Activated CD8-positive, alpha-beta T cell treated with anti-CD3 and anti-CD28 coated beads for 36 hours (primary cell): ENCODE measurements around the gene AK8. TPM values are rescaled to one million over a fixed set of nuclear protein-coding genes. Genes with fewer than 3 reads are reported as not detected.

Experiments used
- ATAC-seq: fragments of 200-7000 bp; cut with Tn5 transposase; one replicate; pipeline ENCODE4 v1.10.0; 2021; ENCODE audit warnings: mild to moderate bottlenecking, moderate library complexity
- CTCF ChIA-PET: fragments of 350-600 bp; sonication (Branson Sonifier 250); formaldehyde crosslinking; loops from one replicate; lab custom pipeline; 2021; ENCODE audit warnings: antibody characterized with exemption; lab: Charles Lee
- POLR2A ChIA-PET: fragments of 350-600 bp; sonication (Branson Sonifier 250); formaldehyde crosslinking; loops from one replicate; lab custom pipeline; 2021; ENCODE audit warnings: antibody characterized with exemption; lab: Charles Lee
- DNase-seq: peaks from one replicate; pipeline ENCODE4 v3.0.0-alpha.2; 2020
- H3K27ac Mint-ChIP-seq: one replicate; pipeline ENCODE4 v1.8.0; 2021; ENCODE audit warnings: mild to moderate bottlenecking, mixed read lengths
- H3K27me3 Mint-ChIP-seq: one replicate; pipeline ENCODE4 v1.8.0; 2021; ENCODE audit warnings: mixed read lengths
- H3K36me3 Mint-ChIP-seq: one replicate; pipeline ENCODE4 v1.8.0; 2021; ENCODE audit warnings: low read depth, mixed read lengths
- H3K4me1 Mint-ChIP-seq: one replicate; pipeline ENCODE4 v1.8.0; 2021; ENCODE audit warnings: low read depth, mixed read lengths
- H3K4me3 Mint-ChIP-seq: one replicate; pipeline ENCODE4 v1.8.0; 2021; ENCODE audit warnings: mild to moderate bottlenecking, moderate library complexity, mixed read lengths
- H3K9me3 Mint-ChIP-seq: one replicate; pipeline ENCODE4 v1.8.0; 2021; ENCODE audit warnings: mixed read lengths
- CTCF ChIP-seq: fragments of 200-600 bp; IDR thresholded peaks from one replicate; pipeline ENCODE4 v1.8.0; 2022; ENCODE audit warnings: antibody characterized with exemption, mild to moderate bottlenecking
- intact Hi-C: fragments of 100-400 bp; cut with micrococcal nuclease; formaldehyde crosslinking; loops from one replicate; pipeline ENCODE4 v1.10.0; 2022
- total RNA-seq, 2 experiments: library from RNA; stranded (reverse); gene quantifications; one replicate each; pipeline ENCODE4 v1.2.3, GENCODE V29; 2021

AK8 gene
- total RNA-seq, 2 experiments from 2014 or later, result not detected

- Mint-ChIP-seq H3K4me1 (no peaks in the 10 kb centered on the region), H3K36me3 (no peaks in the 10 kb centered on the region), H3K9me3 (no peaks in the 10 kb centered on the region), H3K4me3 (no peak overlapping the region), H3K27ac (no peak overlapping the region), H3K27me3 (no peaks in the 10 kb centered on the region)
- TF ChIP-seq CTCF, result no peak
- intact Hi-C loops, result no loop called here
- DNase-seq, result no peak
- POLR2A ChIA-PET, result no interaction called here
- ATAC-seq, result no peak
- CTCF ChIA-PET, result no interaction called here
Measured at GRCh38 chr9:132762896-132763295, 115.2 kb downstream of the AK8 start.

DNA sequence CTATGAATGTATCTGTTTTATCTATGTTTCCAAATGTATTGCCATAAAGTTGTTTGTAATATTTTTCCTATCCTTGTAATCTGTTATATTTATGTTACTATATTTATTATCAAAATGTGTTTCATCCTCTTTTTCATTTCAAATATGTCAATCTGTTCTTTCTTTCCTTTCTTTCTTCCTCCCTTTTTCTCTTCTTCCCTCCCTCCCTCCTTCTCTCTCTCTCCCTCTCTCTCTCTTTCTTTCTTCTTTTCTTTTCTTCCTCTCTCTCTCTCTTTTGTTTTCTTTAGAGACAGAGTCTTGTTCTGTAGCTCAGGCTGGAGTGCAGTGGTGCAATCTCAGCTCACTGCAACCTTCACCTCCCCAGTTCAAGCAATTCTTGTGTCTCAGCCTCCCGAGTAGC is 116.5 kb downstream of the AK8 start:
- intact Hi-C loops, result no loop called here
- no peak for TF ChIP-seq CTCF
- Mint-ChIP-seq H3K36me3 (no peaks in the 10 kb centered on the region), H3K27me3 (no peaks in the 10 kb centered on the region), H3K4me1 (no peaks in the 10 kb centered on the region), H3K4me3 (no peak overlapping the region), H3K27ac (no peak overlapping the region), H3K9me3 (no peaks in the 10 kb centered on the region)
- DNase-seq, result no peak
- ATAC-seq, result no peak
- ChIA-PET POLR2A (no interaction called here), CTCF (no interaction called here)

GRCh38 chr9:132760057-132760456 is 118.0 kb downstream of the AK8 start:
- Mint-ChIP-seq H3K4me3 (no peak overlapping the region), H3K9me3 (no peaks in the 10 kb centered on the region), H3K36me3 (no peaks in the 10 kb centered on the region), H3K27ac (no peak overlapping the region), H3K4me1 (no peaks in the 10 kb centered on the region), H3K27me3 (no peaks in the 10 kb centered on the region)
- ChIA-PET CTCF (no interaction called here), POLR2A (interaction anchor here (1.0 kb wide), 1 partner anchor 10 kb away, joined by 4 read pairs; no protein-coding TSS in a partner anchor)
- intact Hi-C loops, result no loop called here
- TF ChIP-seq CTCF, result no peak
- DNase-seq (no peak), ATAC-seq (no peak)

DNA sequence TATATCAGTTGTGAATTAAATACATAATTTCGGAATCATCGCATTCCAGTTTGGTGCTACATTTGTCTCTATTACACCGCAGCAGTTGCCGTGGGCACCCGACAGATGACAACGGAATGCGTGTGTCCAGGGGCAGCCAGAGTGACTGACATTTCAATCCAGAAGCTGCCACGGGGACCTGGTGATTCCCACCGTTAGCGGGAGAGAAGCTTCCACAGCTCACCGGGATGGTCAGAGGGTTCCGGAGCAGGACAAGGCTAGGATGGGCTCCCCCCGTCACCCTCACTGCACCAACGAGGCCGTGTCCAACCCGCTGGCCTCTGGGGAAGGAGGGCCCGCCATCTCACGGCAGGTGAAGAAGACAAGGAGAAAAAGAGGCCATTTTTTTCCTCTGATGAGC is 121.1 kb downstream of the AK8 start:
- Mint-ChIP-seq H3K27ac (no peak overlapping the region), H3K36me3 (no peaks in the 10 kb centered on the region), H3K27me3 (no peaks in the 10 kb centered on the region), H3K9me3 (no peaks in the 10 kb centered on the region), H3K4me3 (no peak overlapping the region), H3K4me1 (no peaks in the 10 kb centered on the region)
- ChIA-PET CTCF (interaction anchor here (1.9 kb wide), 1 partner anchor 12 kb away, joined by 6 read pairs; no protein-coding TSS in a partner anchor), POLR2A (interaction anchor here (1.5 kb wide), 1 partner anchor 12 kb away, joined by 4 read pairs; no protein-coding TSS in a partner anchor)
- ATAC-seq (no peak), DNase-seq (no peak)
- intact Hi-C loops, result no loop called here
- no peak for TF ChIP-seq CTCF

GRCh38 chr9:132756214-132756845 is 121.8 kb downstream of the AK8 start:
- TF ChIP-seq CTCF, result no peak
- DNase-seq, result no peak
- intact Hi-C loops, result no loop called here
- no peaks in the 10 kb centered on the region for H3K27me3 Mint-ChIP-seq
- ChIA-PET CTCF (interaction anchor here (1.9 kb wide), 1 partner anchor 13 kb away, joined by 6 read pairs; no protein-coding TSS in a partner anchor), POLR2A (interaction anchor here (0.6 kb wide), 1 partner anchor 174 kb away, joined by 7 read pairs; the partner anchor contains the start of gene BARHL1)
- H3K4me1 Mint-ChIP-seq, result no peaks in the 10 kb centered on the region
- H3K4me3 Mint-ChIP-seq, result no peak overlapping the region
- no peak overlapping the region for H3K27ac Mint-ChIP-seq
- ATAC-seq, result no peak
- H3K36me3 Mint-ChIP-seq, result no peaks in the 10 kb centered on the region
- H3K9me3 Mint-ChIP-seq, result no peaks in the 10 kb centered on the region
